ENCODE measurements around the gene AIMP1.

AIMP1 gene

GRCh38 chr4:106301393-106302061 is 14.8 kb upstream of the AIMP1 start:
- peaks cover 11% of the 10 kb centered on the region for H3K36me3 Mint-ChIP-seq (ENCODE audit: low read depth)
- H3K4me3 Mint-ChIP-seq = no peak overlapping the region
- no peak overlapping the region for H3K27ac Mint-ChIP-seq
- no peaks in the 10 kb centered on the region for H3K4me1 Mint-ChIP-seq (ENCODE audit: low read depth)
- no peaks in the 10 kb centered on the region for H3K9me3 Mint-ChIP-seq
- no peaks in the 10 kb centered on the region for H3K27me3 Mint-ChIP-seq (ENCODE audit: low read depth)

- H3K9me3 Mint-ChIP-seq = no peaks in the 10 kb centered on the region
- no peaks in the 10 kb centered on the region for H3K4me1 Mint-ChIP-seq (ENCODE audit: low read depth)
- no peaks in the 10 kb centered on the region for H3K27me3 Mint-ChIP-seq (ENCODE audit: low read depth)
- no peak overlapping the region for H3K27ac Mint-ChIP-seq
- H3K36me3 Mint-ChIP-seq (ENCODE audit: low read depth) = peaks cover 14% of the 10 kb centered on the region
- no peak overlapping the region for H3K4me3 Mint-ChIP-seq
Observed at GRCh38 chr4:106302062-106302438, 14.3 kb upstream of the AIMP1 start.

GRCh38 chr4:106303548-106304281 is 12.6 kb upstream of the AIMP1 start:
- H3K4me1 Mint-ChIP-seq (ENCODE audit: low read depth) = no peaks in the 10 kb centered on the region
- no peak overlapping the region for H3K27ac Mint-ChIP-seq
- H3K36me3 Mint-ChIP-seq (ENCODE audit: low read depth) = peaks cover 14% of the 10 kb centered on the region
- no peaks in the 10 kb centered on the region for H3K27me3 Mint-ChIP-seq (ENCODE audit: low read depth)
- H3K9me3 Mint-ChIP-seq = no peaks in the 10 kb centered on the region
- no peak overlapping the region for H3K4me3 Mint-ChIP-seq

GRCh38 chr4:106304632-106305031 is 11.7 kb upstream of the AIMP1 start:
- H3K27me3 Mint-ChIP-seq (ENCODE audit: low read depth) = no peaks in the 10 kb centered on the region
- H3K4me1 Mint-ChIP-seq (ENCODE audit: low read depth) = no peaks in the 10 kb centered on the region
- no peak overlapping the region for H3K4me3 Mint-ChIP-seq
- H3K27ac Mint-ChIP-seq = no peak overlapping the region
- peaks cover 14% of the 10 kb centered on the region for H3K36me3 Mint-ChIP-seq (ENCODE audit: low read depth)
- H3K9me3 Mint-ChIP-seq = no peaks in the 10 kb centered on the region

GRCh38 chr4:106305435-106306055 is 10.8 kb upstream of the AIMP1 start:
- Mint-ChIP-seq H3K4me3 (no peak overlapping the region), H3K36me3 (ENCODE audit: low read depth) (peaks cover 9% of the 10 kb centered on the region), H3K27me3 (ENCODE audit: low read depth) (no peaks in the 10 kb centered on the region), H3K4me1 (ENCODE audit: low read depth) (peaks cover 3% of the 10 kb centered on the region), H3K9me3 (no peaks in the 10 kb centered on the region), H3K27ac (no peak overlapping the region)

GRCh38 chr4:106306561-106306960 is 9.8 kb upstream of the AIMP1 start:
- no peaks in the 10 kb centered on the region for H3K27me3 Mint-ChIP-seq (ENCODE audit: low read depth)
- no peak overlapping the region for H3K4me3 Mint-ChIP-seq
- H3K9me3 Mint-ChIP-seq = no peaks in the 10 kb centered on the region
- peaks cover 9% of the 10 kb centered on the region for H3K36me3 Mint-ChIP-seq (ENCODE audit: low read depth)
- peaks cover 3% of the 10 kb centered on the region for H3K4me1 Mint-ChIP-seq (ENCODE audit: low read depth)
- H3K27ac Mint-ChIP-seq = no peak overlapping the region

GRCh38 chr4:106312377-106312776 is 4.0 kb upstream of the AIMP1 start:
- no peaks in the 10 kb centered on the region for H3K9me3 Mint-ChIP-seq
- peaks cover 9% of the 10 kb centered on the region for H3K4me1 Mint-ChIP-seq (ENCODE audit: low read depth)
- no peaks in the 10 kb centered on the region for H3K27me3 Mint-ChIP-seq (ENCODE audit: low read depth)
- H3K27ac Mint-ChIP-seq = no peak overlapping the region
- peaks cover 3% of the 10 kb centered on the region for H3K36me3 Mint-ChIP-seq (ENCODE audit: low read depth)
- no peak overlapping the region for H3K4me3 Mint-ChIP-seq

GRCh38 chr4:106312997-106313522 is 3.3 kb upstream of the AIMP1 start:
- no peaks in the 10 kb centered on the region for H3K27me3 Mint-ChIP-seq (ENCODE audit: low read depth)
- H3K4me1 Mint-ChIP-seq (ENCODE audit: low read depth) = peaks cover 9% of the 10 kb centered on the region
- H3K27ac Mint-ChIP-seq = no peak overlapping the region
- H3K9me3 Mint-ChIP-seq = no peaks in the 10 kb centered on the region
- H3K4me3 Mint-ChIP-seq = no peak overlapping the region
- peaks cover 3% of the 10 kb centered on the region for H3K36me3 Mint-ChIP-seq (ENCODE audit: low read depth)

- Mint-ChIP-seq H3K4me3 (no peak overlapping the region), H3K4me1 (ENCODE audit: low read depth) (peaks cover 11% of the 10 kb centered on the region), H3K36me3 (ENCODE audit: low read depth) (peaks cover 5% of the 10 kb centered on the region), H3K27ac (no peak overlapping the region), H3K9me3 (no peaks in the 10 kb centered on the region), H3K27me3 (ENCODE audit: low read depth) (no peaks in the 10 kb centered on the region)
Observed at GRCh38 chr4:106314960-106315359, 1.4 kb upstream of the AIMP1 start.

GRCh38 chr4:106315476-106315967 is 828 bp upstream of the AIMP1 start:
- Mint-ChIP-seq H3K4me1 (ENCODE audit: low read depth) (peaks cover 10% of the 10 kb centered on the region), H3K9me3 (no peaks in the 10 kb centered on the region), H3K27ac (no peak overlapping the region), H3K27me3 (ENCODE audit: low read depth) (no peaks in the 10 kb centered on the region), H3K36me3 (ENCODE audit: low read depth) (peaks cover 8% of the 10 kb centered on the region), H3K4me3 (no peak overlapping the region)

- H3K27me3 Mint-ChIP-seq (ENCODE audit: low read depth) = no peaks in the 10 kb centered on the region
- no peak overlapping the region for H3K4me3 Mint-ChIP-seq
- H3K36me3 Mint-ChIP-seq (ENCODE audit: low read depth) = peaks cover 16% of the 10 kb centered on the region
- H3K27ac Mint-ChIP-seq = no peak overlapping the region
- no peaks in the 10 kb centered on the region for H3K9me3 Mint-ChIP-seq
- H3K4me1 Mint-ChIP-seq (ENCODE audit: low read depth) = peaks cover 10% of the 10 kb centered on the region
Observed at GRCh38 chr4:106316773-106317409, 541 bp downstream of the AIMP1 start.

- Mint-ChIP-seq H3K36me3 (ENCODE audit: low read depth) (peaks cover 18% of the 10 kb centered on the region), H3K9me3 (no peaks in the 10 kb centered on the region), H3K4me3 (no peak overlapping the region), H3K27ac (peak overlapping the region; percentile 26), H3K4me1 (ENCODE audit: low read depth) (peaks cover 10% of the 10 kb centered on the region), H3K27me3 (ENCODE audit: low read depth) (no peaks in the 10 kb centered on the region)
Observed at GRCh38 chr4:106317815-106318214, 1.5 kb downstream of the AIMP1 start.

- Mint-ChIP-seq H3K27me3 (ENCODE audit: low read depth) (no peaks in the 10 kb centered on the region), H3K9me3 (no peaks in the 10 kb centered on the region), H3K4me1 (ENCODE audit: low read depth) (peaks cover 13% of the 10 kb centered on the region), H3K4me3 (no peak overlapping the region), H3K36me3 (ENCODE audit: low read depth) (peaks cover 18% of the 10 kb centered on the region), H3K27ac (no peak overlapping the region)
Observed at GRCh38 chr4:106318511-106318910, 2.2 kb downstream of the AIMP1 start.

GRCh38 chr4:106320235-106320634 is 3.9 kb downstream of the AIMP1 start:
- H3K4me3 Mint-ChIP-seq = no peak overlapping the region
- peaks cover 23% of the 10 kb centered on the region for H3K36me3 Mint-ChIP-seq (ENCODE audit: low read depth)

More at GRCh38 chr4:106320235-106320634, 3.9 kb downstream of the AIMP1 start:
- Mint-ChIP-seq H3K27ac (no peak overlapping the region), H3K27me3 (ENCODE audit: low read depth) (no peaks in the 10 kb centered on the region), H3K9me3 (no peaks in the 10 kb centered on the region), H3K4me1 (ENCODE audit: low read depth) (peaks cover 7% of the 10 kb centered on the region)

All from T-helper 1 cell treated with Interleukin-12 subunit alpha and Interleukin-12 subunit beta and Interleukin-4 antibody, amounts not matched to agents 30 μg/mL and 1 μg/mL, for 36 hours (primary cell).